ENCODE measurements around the gene MTG2. TPM values are rescaled to one million over a fixed set of nuclear protein-coding genes. Genes with fewer than 3 reads are reported as not detected.

Gene MTG2
- total and polyA plus RNA-seq, 2 of the 13 experiments (the other 11 are each of a cell fraction or from before 2014, with no cell fraction given) = 20.4 to 37.8 TPM

DNA sequence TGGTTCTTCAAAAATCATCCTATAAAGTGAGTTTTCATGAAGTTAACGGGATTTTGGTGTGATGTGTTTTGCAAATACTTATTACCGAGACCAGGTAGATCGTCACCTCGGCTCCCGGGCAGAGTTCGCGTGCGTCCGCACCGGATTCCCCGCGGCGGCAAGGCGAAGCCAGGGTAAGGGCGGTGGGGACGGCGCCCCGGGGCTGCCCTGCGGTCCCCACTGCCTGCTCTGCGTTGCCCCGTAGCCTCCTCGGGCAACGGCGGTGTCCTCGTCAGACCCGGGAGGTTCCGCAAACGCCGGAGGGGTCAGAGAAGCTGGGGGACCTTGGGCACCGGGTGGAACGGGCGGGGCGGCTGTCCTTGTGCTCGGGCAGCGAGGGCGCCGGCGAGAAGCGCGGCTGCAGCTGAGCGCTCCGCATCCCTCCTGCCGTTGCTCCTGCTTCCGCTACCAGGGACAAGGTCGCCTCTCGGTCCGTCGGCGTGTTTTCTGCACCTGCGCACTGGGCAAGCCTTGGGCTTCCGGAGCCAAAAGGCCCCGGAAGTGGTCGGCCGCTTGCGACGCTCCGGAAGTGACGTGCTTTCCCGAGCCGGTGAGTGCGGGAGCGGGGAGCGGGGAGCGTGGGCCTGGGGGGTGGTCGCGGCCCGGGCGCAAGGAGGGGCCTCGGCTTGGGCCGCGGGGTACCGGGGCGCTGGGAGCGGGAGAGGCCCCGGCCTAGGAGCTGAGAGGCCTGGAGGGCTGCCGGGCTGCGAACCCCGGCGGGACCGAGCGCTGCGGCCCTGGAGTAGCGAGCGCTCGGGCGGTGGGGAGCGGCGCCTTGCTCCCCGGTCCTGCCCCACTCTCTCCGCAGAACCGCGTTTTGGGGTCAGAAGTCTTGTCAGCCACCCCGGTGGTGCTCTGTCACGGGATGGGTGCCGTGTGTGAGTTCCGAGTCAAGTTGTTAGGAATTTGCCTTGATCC, at the start of gene MTG2 (continued):
- TF ChIP-seq, protein P1, sequence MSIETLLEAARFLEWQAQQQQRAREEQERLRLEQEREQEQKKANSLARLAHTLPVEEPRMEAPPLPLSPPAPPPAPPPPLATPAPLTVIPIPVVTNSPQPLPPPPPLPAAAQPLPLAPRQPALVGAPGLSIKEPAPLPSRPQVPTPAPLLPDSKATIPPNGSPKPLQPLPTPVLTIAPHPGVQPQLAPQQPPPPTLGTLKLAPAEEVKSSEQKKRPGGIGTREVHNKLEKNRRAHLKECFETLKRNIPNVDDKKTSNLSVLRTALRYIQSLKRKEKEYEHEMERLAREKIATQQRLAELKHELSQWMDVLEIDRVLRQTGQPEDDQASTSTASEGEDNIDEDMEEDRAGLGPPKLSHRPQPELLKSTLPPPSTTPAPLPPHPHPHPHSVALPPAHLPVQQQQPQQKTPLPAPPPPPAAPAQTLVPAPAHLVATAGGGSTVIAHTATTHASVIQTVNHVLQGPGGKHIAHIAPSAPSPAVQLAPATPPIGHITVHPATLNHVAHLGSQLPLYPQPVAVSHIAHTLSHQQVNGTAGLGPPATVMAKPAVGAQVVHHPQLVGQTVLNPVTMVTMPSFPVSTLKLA (IDR thresholded peaks at IDR 0.05) = peak; percentile 60
- TF ChIP-seq ZNF205 (CRISPR knock-in tag; IDR thresholded peaks at IDR 0.05) = peak; percentile 98
- TF ChIP-seq, protein P2, sequence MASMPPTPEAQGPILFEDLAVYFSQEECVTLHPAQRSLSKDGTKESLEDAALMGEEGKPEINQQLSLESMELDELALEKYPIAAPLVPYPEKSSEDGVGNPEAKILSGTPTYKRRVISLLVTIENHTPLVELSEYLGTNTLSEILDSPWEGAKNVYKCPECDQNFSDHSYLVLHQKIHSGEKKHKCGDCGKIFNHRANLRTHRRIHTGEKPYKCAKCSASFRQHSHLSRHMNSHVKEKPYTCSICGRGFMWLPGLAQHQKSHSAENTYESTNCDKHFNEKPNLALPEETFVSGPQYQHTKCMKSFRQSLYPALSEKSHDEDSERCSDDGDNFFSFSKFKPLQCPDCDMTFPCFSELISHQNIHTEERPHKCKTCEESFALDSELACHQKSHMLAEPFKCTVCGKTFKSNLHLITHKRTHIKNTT (CRISPR knock-in tag; IDR thresholded peaks at IDR 0.05) = peak; percentile 97
- TF ChIP-seq RAD51 (IDR thresholded peaks at IDR 0.05; ENCODE audit: borderline replicate concordance) = no peak
- TF ChIP-seq, protein P3, sequence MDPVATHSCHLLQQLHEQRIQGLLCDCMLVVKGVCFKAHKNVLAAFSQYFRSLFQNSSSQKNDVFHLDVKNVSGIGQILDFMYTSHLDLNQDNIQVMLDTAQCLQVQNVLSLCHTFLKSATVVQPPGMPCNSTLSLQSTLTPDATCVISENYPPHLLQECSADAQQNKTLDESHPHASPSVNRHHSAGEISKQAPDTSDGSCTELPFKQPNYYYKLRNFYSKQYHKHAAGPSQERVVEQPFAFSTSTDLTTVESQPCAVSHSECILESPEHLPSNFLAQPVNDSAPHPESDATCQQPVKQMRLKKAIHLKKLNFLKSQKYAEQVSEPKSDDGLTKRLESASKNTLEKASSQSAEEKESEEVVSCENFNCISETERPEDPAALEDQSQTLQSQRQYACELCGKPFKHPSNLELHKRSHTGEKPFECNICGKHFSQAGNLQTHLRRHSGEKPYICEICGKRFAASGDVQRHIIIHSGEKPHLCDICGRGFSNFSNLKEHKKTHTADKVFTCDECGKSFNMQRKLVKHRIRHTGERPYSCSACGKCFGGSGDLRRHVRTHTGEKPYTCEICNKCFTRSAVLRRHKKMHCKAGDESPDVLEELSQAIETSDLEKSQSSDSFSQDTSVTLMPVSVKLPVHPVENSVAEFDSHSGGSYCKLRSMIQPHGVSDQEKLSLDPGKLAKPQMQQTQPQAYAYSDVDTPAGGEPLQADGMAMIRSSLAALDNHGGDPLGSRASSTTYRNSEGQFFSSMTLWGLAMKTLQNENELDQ (CRISPR knock-in tag; IDR thresholded peaks at IDR 0.05; ENCODE audit: borderline replicate concordance) = peak; percentile 66; the same call in 1 of the 2 replicates
- peak; percentile 49 for TF ChIP-seq HMG20A (CRISPR knock-in tag; IDR thresholded peaks at IDR 0.05; ENCODE audit: borderline replicate concordance)
- TF ChIP-seq, protein P4, sequence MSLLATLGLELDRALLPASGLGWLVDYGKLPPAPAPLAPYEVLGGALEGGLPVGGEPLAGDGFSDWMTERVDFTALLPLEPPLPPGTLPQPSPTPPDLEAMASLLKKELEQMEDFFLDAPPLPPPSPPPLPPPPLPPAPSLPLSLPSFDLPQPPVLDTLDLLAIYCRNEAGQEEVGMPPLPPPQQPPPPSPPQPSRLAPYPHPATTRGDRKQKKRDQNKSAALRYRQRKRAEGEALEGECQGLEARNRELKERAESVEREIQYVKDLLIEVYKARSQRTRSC (CRISPR knock-in tag; IDR thresholded peaks at IDR 0.05; ENCODE audit: low read depth) = peak; percentile 97
- peak; percentile 52; the same call in 1 of the 2 replicates for TF ChIP-seq NFYC (CRISPR knock-in tag; IDR thresholded peaks at IDR 0.05)
- peak; percentile 86 for TF ChIP-seq ZNF317 (CRISPR knock-in tag; IDR thresholded peaks at IDR 0.05)
- TF ChIP-seq, protein P5, sequence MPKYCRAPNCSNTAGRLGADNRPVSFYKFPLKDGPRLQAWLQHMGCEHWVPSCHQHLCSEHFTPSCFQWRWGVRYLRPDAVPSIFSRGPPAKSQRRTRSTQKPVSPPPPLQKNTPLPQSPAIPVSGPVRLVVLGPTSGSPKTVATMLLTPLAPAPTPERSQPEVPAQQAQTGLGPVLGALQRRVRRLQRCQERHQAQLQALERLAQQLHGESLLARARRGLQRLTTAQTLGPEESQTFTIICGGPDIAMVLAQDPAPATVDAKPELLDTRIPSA (CRISPR knock-in tag; IDR thresholded peaks at IDR 0.05; ENCODE audit: borderline replicate concordance) = peak; percentile 98; the same call in 1 of the 2 replicates
- TF ChIP-seq SRF (IDR thresholded peaks at IDR 0.05; ENCODE audit: low read depth, low read length) = peak; percentile 82
- TF ChIP-seq, protein P6, sequence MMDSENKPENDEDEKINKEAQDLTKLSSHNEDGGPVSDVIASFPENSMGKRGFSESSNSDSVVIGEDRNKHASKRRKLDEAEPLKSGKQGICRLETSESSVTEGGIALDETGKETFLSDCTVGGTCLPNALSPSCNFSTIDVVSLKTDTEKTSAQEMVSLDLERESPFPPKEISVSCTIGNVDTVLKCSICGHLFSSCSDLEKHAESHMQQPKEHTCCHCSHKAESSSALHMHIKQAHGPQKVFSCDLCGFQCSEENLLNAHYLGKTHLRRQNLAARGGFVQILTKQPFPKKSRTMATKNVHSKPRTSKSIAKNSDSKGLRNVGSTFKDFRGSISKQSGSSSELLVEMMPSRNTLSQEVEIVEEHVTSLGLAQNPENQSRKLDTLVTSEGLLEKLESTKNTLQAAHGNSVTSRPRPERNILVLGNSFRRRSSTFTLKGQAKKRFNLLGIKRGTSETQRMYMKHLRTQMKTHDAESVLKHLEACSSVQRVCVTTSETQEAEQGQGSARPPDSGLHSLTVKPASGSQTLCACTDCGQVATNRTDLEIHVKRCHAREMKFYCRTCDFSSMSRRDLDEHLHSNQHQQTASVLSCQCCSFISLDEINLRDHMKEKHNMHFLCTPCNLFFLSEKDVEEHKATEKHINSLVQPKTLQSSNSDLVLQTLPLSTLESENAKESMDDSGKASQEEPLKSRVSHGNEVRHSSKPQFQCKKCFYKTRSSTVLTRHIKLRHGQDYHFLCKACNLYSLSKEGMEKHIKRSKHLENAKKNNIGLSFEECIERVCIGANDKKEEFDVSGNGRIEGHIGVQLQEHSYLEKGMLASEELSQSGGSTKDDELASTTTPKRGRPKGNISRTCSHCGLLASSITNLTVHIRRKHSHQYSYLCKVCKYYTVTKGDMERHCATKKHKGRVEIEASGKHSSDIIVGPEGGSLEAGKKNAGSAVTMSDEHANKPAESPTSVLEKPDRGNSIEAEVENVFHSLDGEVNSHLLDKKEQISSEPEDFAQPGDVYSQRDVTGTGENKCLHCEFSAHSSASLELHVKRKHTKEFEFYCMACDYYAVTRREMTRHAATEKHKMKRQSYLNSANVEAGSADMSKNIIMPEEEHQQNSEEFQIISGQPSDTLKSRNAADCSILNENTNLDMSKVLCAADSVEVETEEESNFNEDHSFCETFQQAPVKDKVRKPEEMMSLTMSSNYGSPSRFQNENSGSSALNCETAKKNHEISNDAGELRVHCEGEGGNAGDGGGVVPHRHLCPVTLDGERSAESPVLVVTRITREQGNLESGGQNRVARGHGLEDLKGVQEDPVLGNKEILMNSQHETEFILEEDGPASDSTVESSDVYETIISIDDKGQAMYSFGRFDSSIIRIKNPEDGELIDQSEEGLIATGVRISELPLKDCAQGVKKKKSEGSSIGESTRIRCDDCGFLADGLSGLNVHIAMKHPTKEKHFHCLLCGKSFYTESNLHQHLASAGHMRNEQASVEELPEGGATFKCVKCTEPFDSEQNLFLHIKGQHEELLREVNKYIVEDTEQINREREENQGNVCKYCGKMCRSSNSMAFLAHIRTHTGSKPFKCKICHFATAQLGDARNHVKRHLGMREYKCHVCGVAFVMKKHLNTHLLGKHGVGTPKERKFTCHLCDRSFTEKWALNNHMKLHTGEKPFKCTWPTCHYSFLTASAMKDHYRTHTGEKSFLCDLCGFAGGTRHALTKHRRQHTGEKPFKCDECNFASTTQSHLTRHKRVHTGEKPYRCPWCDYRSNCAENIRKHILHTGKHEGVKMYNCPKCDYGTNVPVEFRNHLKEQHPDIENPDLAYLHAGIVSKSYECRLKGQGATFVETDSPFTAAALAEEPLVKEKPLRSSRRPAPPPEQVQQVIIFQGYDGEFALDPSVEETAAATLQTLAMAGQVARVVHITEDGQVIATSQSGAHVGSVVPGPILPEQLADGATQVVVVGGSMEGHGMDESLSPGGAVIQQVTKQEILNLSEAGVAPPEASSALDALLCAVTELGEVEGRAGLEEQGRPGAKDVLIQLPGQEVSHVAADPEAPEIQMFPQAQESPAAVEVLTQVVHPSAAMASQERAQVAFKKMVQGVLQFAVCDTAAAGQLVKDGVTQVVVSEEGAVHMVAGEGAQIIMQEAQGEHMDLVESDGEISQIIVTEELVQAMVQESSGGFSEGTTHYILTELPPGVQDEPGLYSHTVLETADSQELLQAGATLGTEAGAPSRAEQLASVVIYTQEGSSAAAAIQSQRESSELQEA (CRISPR knock-in tag; IDR thresholded peaks at IDR 0.05; ENCODE audit: not compliant biosample characterization) = peak; percentile 99
- peak; percentile 95 for TF ChIP-seq KLF11 (CRISPR knock-in tag; IDR thresholded peaks at IDR 0.05)

Data from HepG2 (cell line).